Small intestine (tissue), 7 donors: Measurements from ENCODE around the gene TUT4. TPM values are rescaled to one million over a fixed set of nuclear protein-coding genes. Genes with fewer than 3 reads are reported as not detected.
A peak's percentile ranks its signal among the peaks of the same experiment; 100 is the strongest.

Experiments
- DNase-seq, 2 donors: peaks; one replicate each; pipeline versions ENCODE4 v3.0.0 to v3.0.0-alpha.2; 2013
- FAIRE-seq: peaks from 2 replicates; lab custom pipeline; 2012; peaks lifted over from hg19 to GRCh38; lab: Jason Lieb, UNC
- H3K27ac ChIP-seq, 3 donors: one replicate each; pipeline ENCODE4 v1.5.1; 2013; ENCODE audit warnings: low read length in 2 of 3, mild to moderate bottlenecking in 2 of 3, control low read depth in 1 of 3, inconsistent platforms in 1 of 3, low read depth in 1 of 3, moderate library complexity in 1 of 3
- H3K27me3 ChIP-seq, 3 donors: one replicate each; pipeline ENCODE4 v1.6.1; 2013; ENCODE audit warnings: low read length in 3 of 3, inconsistent platforms in 1 of 3; ENCODE audit not compliant: control insufficient read depth in 3 of 3, insufficient read depth in 3 of 3
- H3K36me3 ChIP-seq, 3 donors: one replicate each; pipeline ENCODE4 v1.6.1; 2013; ENCODE audit warnings: low read length in 3 of 3, inconsistent platforms in 1 of 3, low read depth in 1 of 3, mild to moderate bottlenecking in 1 of 3, moderate library complexity in 1 of 3; ENCODE audit not compliant: control insufficient read depth in 3 of 3, insufficient read depth in 2 of 3
- H3K4me1 ChIP-seq, 3 donors: one replicate each; pipeline ENCODE4 v1.6.1; 2013; ENCODE audit warnings: low read length in 2 of 3, inconsistent platforms in 1 of 3, low read depth in 1 of 3, mild to moderate bottlenecking in 1 of 3, moderate library complexity in 1 of 3; ENCODE audit not compliant: control insufficient read depth in 3 of 3, insufficient read depth in 2 of 3
- H3K4me3 ChIP-seq, 3 donors: one replicate each; pipeline ENCODE4 v1.5.1; 2013; ENCODE audit warnings: low read length in 3 of 3, control low read depth in 1 of 3, inconsistent platforms in 1 of 3, low read depth in 1 of 3, mild to moderate bottlenecking in 1 of 3, moderate library complexity in 1 of 3
- H3K9me3 ChIP-seq, 2 donors: one replicate each; pipeline ENCODE4 v1.6.1; 2013; ENCODE audit warnings: low read depth in 1 of 2, low read length in 1 of 2; ENCODE audit not compliant: control insufficient read depth in 2 of 2, insufficient read depth in 1 of 2
- WGBS, 3 donors: extraction: QIAGEN DNeasy Blood & Tissue Kit; methylation state at CpG; one replicate each; pipeline ENCODE4 v1.1.7; 2013; 5-methylcytosine and 5-hydroxymethylcytosine counted together
- polyA plus RNA-seq, 4 donors: library from polyadenylated mRNA; stranded (reverse) in 3 of 4; unstranded in 1 of 4; fragments of 200-250 nt in 3 of 4; fragments of 120-200 nt in 1 of 4; gene quantifications; one replicate each; pipeline versions ENCODE4 v1.2.1 to v1.2.3, GENCODE V29; 2013
- donor health status: healthy with polysubstance abuse.
- donor health status: control.
- donor health status: control.
- donor health status: Bipolar disorder and iron deficiency.
- donor health status: healthy.

Gene TUT4
- polyA plus RNA-seq, 4 donors = 2.9 to 69.3 (median 7.0) TPM

GRCh38 chr1:52432807-52433206, 120.1 kb downstream of the TUT4 start:
- peaks cover 4 to 46% (median 5%) of the 10 kb centered on the region in 3 donors for H3K36me3 ChIP-seq
- no peaks in the 10 kb centered on the region for H3K27me3 ChIP-seq
- WGBS, 3 donors = 93 to 95% (median 94%) methylated on average over 8 of the region's 8 CpGs
- no peaks in the 10 kb centered on the region for H3K9me3 ChIP-seq
- DNase-seq = no peak
- no peak overlapping the region for H3K4me3 ChIP-seq
- no peaks in the 10 kb centered on the region for H3K4me1 ChIP-seq
- no peak overlapping the region for H3K27ac ChIP-seq
- FAIRE-seq = no peak

GRCh38 chr1:52427152-52427551, 125.7 kb downstream of the TUT4 start:
- peaks cover 4 to 31% (median 5%) of the 10 kb centered on the region in 3 donors for H3K36me3 ChIP-seq
- 92 to 100% (median 95%) methylated on average over 1 of the region's 1 CpG for WGBS, 3 donors
- no peak for FAIRE-seq

GRCh38 chr1:52426371-52426770, 126.5 kb downstream of the TUT4 start:
- H3K36me3 ChIP-seq = peaks cover 4 to 31% (median 5%) of the 10 kb centered on the region in 3 donors
- H3K4me3 ChIP-seq = no peak overlapping the region
- FAIRE-seq = no peak
- 80 to 83% (median 81%) methylated on average over 3 of the region's 3 CpGs for WGBS, 3 donors
- no peaks in the 10 kb centered on the region for H3K27me3 ChIP-seq
- no peaks in the 10 kb centered on the region for H3K4me1 ChIP-seq
- no peak overlapping the region for H3K27ac ChIP-seq
- no peak for DNase-seq
- H3K9me3 ChIP-seq = no peaks in the 10 kb centered on the region

More at GRCh38 chr1:52427152-52427551, 125.7 kb downstream of the TUT4 start:
- Histone ChIP-seq H3K27ac (no peak overlapping the region), H3K4me1 (no peaks in the 10 kb centered on the region), H3K27me3 (no peaks in the 10 kb centered on the region), H3K9me3 (no peaks in the 10 kb centered on the region), H3K4me3 (no peak overlapping the region)
- DNase-seq = no peak

- no peak overlapping the region for H3K27ac ChIP-seq
- DNase-seq (no peak), FAIRE-seq (no peak)
- no peaks in the 10 kb centered on the region for H3K27me3 ChIP-seq
- no peaks in the 10 kb centered on the region for H3K9me3 ChIP-seq
- H3K36me3 ChIP-seq = peaks cover 0 to 23% (median 2%) of the 10 kb centered on the region in 3 donors
- WGBS, 3 donors = 92 to 97% (median 92%) methylated on average over 1 of the region's 1 CpG
- H3K4me1 ChIP-seq = no peaks in the 10 kb centered on the region
- no peak overlapping the region for H3K4me3 ChIP-seq
Observed at GRCh38 chr1:52424813-52425212, 128.1 kb downstream of the TUT4 start.

DNA sequence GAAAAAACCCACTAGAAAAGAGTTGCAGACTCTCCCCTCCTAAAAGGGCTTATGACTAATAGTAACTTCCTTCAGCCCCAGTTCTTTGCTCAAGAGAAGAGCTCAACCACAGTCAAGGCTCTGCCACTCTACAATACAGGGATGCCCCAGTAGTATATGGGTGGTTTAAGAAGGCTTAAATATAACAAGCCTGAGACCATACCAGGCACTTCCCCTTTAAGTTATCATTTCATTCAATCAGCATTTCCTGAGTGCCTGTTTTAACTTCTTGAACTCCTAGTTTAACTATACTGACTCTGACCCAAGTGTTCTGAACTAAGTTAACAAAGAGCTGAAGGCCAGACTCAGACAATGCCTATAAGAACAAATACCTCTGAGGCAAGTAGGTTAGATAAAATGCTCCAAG, 128.7 kb downstream of the TUT4 start:
- H3K9me3 ChIP-seq = no peaks in the 10 kb centered on the region
- no peaks in the 10 kb centered on the region for H3K4me1 ChIP-seq
- no peak for FAIRE-seq
- peak overlapping the region in 1 of 3 donors; percentile 70 for H3K27ac ChIP-seq
- H3K36me3 ChIP-seq = peaks cover 0 to 22% (median 2%) of the 10 kb centered on the region in 3 donors
- H3K27me3 ChIP-seq = no peaks in the 10 kb centered on the region
- H3K4me3 ChIP-seq = no peak overlapping the region
- no peak for DNase-seq

DNA sequence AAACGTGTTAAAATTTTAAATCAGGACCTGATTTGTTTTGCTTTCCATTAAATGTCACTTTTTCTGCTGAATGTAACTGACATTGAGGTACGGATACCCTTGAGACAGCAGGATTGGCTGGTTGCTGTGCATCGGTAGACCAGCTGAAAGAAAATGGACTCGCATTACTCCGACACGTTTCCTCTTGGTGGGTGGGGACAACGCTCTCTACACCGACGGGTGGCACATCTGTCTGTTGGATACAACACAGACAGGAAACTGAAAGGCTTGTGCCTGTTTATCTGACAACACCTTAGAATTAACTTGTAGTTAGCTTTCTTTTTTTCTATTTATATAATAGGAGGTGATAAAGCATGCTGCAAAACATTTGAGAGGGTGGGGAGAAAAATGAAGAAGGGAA, 129.1 kb downstream of the TUT4 start:
- WGBS, 3 donors = 57 to 83% (median 71%) methylated on average over 9 of the region's 9 CpGs
- no peaks in the 10 kb centered on the region for H3K27me3 ChIP-seq
- no peaks in the 10 kb centered on the region for H3K9me3 ChIP-seq
- FAIRE-seq (no peak), DNase-seq (peak in 1 of 2 donors; percentile 27)
- peak overlapping the region in 1 of 3 donors; percentile 70 for H3K27ac ChIP-seq
- no peaks in the 10 kb centered on the region for H3K4me1 ChIP-seq
- peaks cover 0 to 20% (median 2%) of the 10 kb centered on the region in 3 donors for H3K36me3 ChIP-seq
- no peak overlapping the region for H3K4me3 ChIP-seq

- peak; percentile 90 for FAIRE-seq
- WGBS, 3 donors = 97 to 98% (median 97%) methylated on average over 2 of the region's 2 CpGs
- no peaks in the 10 kb centered on the region for H3K27me3 ChIP-seq
- no peaks in the 10 kb centered on the region for H3K9me3 ChIP-seq
- no peaks in the 10 kb centered on the region for H3K4me1 ChIP-seq
- no peak for DNase-seq
- peaks cover 0 to 14% (median 4%) of the 10 kb centered on the region in 3 donors for H3K36me3 ChIP-seq
- H3K27ac ChIP-seq = no peak overlapping the region
- H3K4me3 ChIP-seq = no peak overlapping the region
Observed at GRCh38 chr1:52423055-52423454, 129.8 kb downstream of the TUT4 start.

GRCh38 chr1:52420713-52421112, 132.2 kb downstream of the TUT4 start:
- Histone ChIP-seq H3K27ac (no peak overlapping the region), H3K9me3 (no peaks in the 10 kb centered on the region), H3K4me1 (no peaks in the 10 kb centered on the region), H3K4me3 (no peak overlapping the region), H3K27me3 (no peaks in the 10 kb centered on the region), H3K36me3 (peaks cover 4 to 23% (median 12%) of the 10 kb centered on the region in 3 donors)
- peak; percentile 26 for FAIRE-seq
- WGBS, 3 donors = 24 to 71% (median 40%) methylated on average over 1 of the region's 1 CpG
- peak; percentile 14 to 25 for DNase-seq

GRCh38 chr1:52416811-52417210, 136.1 kb downstream of the TUT4 start:
- H3K27ac ChIP-seq = no peak overlapping the region
- peaks cover 20 to 38% (median 28%) of the 10 kb centered on the region in 3 donors for H3K36me3 ChIP-seq
- no peak overlapping the region for H3K4me3 ChIP-seq
- no peaks in the 10 kb centered on the region for H3K4me1 ChIP-seq
- H3K27me3 ChIP-seq = no peaks in the 10 kb centered on the region
- DNase-seq (no peak), FAIRE-seq (no peak)
- WGBS, 3 donors = 88 to 97% (median 93%) methylated on average over 2 of the region's 2 CpGs
- H3K9me3 ChIP-seq = no peaks in the 10 kb centered on the region
